ENCODE data around the gene DDX41. TPM values are rescaled to one million over a fixed set of nuclear protein-coding genes. Genes with fewer than 3 reads are reported as not detected.

The DDX41 gene
- total and polyA plus RNA-seq, 2 of the 13 experiments (the other 11 are each of a cell fraction or from before 2014, with no cell fraction given): 62.8 to 105 TPM

DNA sequence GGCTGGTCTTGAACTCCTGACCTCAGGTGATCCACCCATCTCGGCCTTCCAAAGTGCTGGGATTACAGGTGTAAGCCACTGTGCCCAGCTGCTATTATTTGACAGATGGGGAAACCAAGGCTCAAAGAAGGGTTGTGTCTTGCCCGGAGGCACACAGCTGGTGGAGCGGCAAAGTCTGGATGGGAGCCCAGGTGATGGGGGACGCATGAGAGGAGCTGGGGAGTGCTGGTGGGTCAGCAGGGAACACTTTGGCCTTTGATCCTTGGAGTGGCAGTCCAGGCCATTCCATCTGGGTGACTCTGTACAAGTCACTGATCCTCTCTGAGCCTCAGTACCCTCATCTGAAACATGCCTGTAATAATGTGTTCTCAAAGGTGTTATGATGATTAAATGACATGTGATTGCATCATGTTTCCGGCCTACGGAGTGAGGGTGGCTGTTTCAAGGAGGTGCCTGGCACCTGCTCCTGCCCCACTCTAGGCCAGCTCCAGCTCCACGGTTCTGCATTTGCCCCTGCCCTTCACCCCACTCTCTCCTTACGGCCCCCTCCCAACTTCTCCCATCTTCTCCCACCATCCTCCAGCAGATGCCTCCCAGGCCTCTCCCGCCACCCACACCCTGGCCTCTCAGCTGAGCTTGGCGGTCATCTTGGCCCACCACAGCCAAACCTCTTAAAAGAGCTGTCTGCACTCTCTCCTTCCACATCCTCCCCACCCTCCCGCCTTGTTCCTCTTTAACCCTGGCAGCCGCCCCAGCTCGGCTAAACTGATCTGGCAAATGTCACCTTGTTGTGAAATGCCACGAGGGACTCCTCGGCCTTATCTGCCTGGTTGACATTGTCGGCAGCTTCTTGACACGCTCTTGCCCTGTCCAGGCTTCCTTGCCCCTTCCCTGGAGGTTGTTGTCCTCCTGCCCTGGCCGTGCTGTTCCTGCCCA is 37.8 kb downstream of the DDX41 start:
- no peak for FAIRE-seq

More for the DNA sequence above, 37.8 kb downstream of the DDX41 start:
- ChIA-PET CTCF (ENCODE audit: low intra/inter-chr PET ratio, low total read pairs) (no interaction called here), POLR2A (interaction anchor here (1.5 to 4.9 kb wide), 4 partner anchors 17 to 31 kb away, joined by 3 to 42 read pairs (median 6); partner anchors contain the start of gene PDLIM7)
- TF ChIP-seq HNF4A (CRISPR knock-in tag; IDR thresholded peaks at IDR 0.05) (peak; percentile 29; the same call in 1 of the 2 replicates), ZBTB33 (CRISPR knock-in tag; IDR thresholded peaks at IDR 0.05) (peak; percentile 38; the same call in 1 of the 2 replicates), ARID2 (CRISPR knock-in tag; IDR thresholded peaks at IDR 0.05; ENCODE audit: borderline replicate concordance) (no peak), CEBPG (CRISPR knock-in tag; IDR thresholded peaks at IDR 0.05) (peak; percentile 51), PATZ1 (CRISPR knock-in tag; IDR thresholded peaks at IDR 0.05) (no peak), CEBPB (IDR thresholded peaks at IDR 0.05; ENCODE audit: borderline replicate concordance, low read depth, low read length) (peak; percentile 79)
- TF ChIP-seq, protein P1, sequence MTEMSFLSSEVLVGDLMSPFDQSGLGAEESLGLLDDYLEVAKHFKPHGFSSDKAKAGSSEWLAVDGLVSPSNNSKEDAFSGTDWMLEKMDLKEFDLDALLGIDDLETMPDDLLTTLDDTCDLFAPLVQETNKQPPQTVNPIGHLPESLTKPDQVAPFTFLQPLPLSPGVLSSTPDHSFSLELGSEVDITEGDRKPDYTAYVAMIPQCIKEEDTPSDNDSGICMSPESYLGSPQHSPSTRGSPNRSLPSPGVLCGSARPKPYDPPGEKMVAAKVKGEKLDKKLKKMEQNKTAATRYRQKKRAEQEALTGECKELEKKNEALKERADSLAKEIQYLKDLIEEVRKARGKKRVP (CRISPR knock-in tag; IDR thresholded peaks at IDR 0.05): peak in 1 of 2 experiments; percentile 84; a peak in 2 of 4 replicates
- Histone ChIP-seq H3K79me2 (ENCODE audit: insufficient read depth, low read length) (no peaks in the 10 kb centered on the region), H3K9me3 (ENCODE audit: low read length) (no peaks in the 10 kb centered on the region), H3K4me2 (ENCODE audit: low read depth, low read length) (0 out of 2 replicates have a peak overlapping the region, but pooled peaks have one; percentile 7), H3K27me3 (ENCODE audit: control insufficient read depth in 1 of 2, insufficient read depth in 2 of 2, low read length in 2 of 2) (no peaks in the 10 kb centered on the region), H3K9ac (ENCODE audit: insufficient read depth, low read depth, low read length) (no peak overlapping the region), H3K27ac (ENCODE audit: extremely low read length, insufficient read depth, low read length) (no peak overlapping the region), H3K4me1 (ENCODE audit: insufficient read depth, low read length) (peaks cover 54% of the 10 kb centered on the region), H4K20me1 (ENCODE audit: insufficient read depth, low read length) (no peaks in the 10 kb centered on the region), H2AFZ (ENCODE audit: low read length) (no peak overlapping the region), H3K36me3 (replicated peaks in 1 of 2; ENCODE audit: control insufficient read depth in 1 of 2, insufficient read depth in 2 of 2, low read length in 2 of 2) (no peaks in the 10 kb centered on the region), H3K4me3 (replicated peaks in 1 of 3; ENCODE audit: insufficient read depth in 1 of 3, low read depth in 2 of 3, low read length in 3 of 3) (no peak overlapping the region)
- WGBS (ENCODE audit: low lambda C conversion rate): 50% methylated on average over 17 of the region's 18 CpGs
- ATAC-seq (peak; percentile 5; the same call in 1 of the 3 replicates), DNase-seq (ENCODE audit: low spot score) (no peak)
- intact Hi-C loops (cut with micrococcal nuclease; ENCODE audit: unreplicated experiment) (no loop called here), in situ Hi-C loops (cut with HindIII; ENCODE audit: extremely low pct_ligation_motif_present, low pct_unique_long_range_greater_than_20kb) (no loop called here)
- no TSS peak for BruUV-seq (replicated peaks)

All from HepG2 (cell line).